HepG2 (cell line): ENCODE measurements around the gene MAGI1. TPM values are rescaled to one million over a fixed set of nuclear protein-coding genes. Genes with fewer than 3 reads are reported as not detected.

Experiments
- CC2D1A ChIP-seq: sonication (generic); formaldehyde crosslinking; IDR thresholded peaks from 2 replicates; pipeline ENCODE4 v1.8.1; 2023; ENCODE audit warnings: mild to moderate bottlenecking, missing genetic modification reagents
- HNF4A ChIP-seq: sonication (generic); formaldehyde crosslinking; IDR thresholded peaks from 2 replicates; pipeline ENCODE4 v1.4.0; 2020; ENCODE audit warnings: missing genetic modification reagents
- KAT7 ChIP-seq: IDR thresholded peaks from 2 replicates; pipeline ENCODE4 v1.6.1; 2018; ENCODE audit warnings: borderline replicate concordance, missing compliant biosample characterization
- PAF1 ChIP-seq: IDR thresholded peaks from 2 replicates; pipeline ENCODE4 v1.6.1; 2016; ENCODE audit warnings: missing genetic modification reagents, missing compliant biosample characterization
- RARA ChIP-seq: IDR thresholded peaks from 2 replicates; pipeline ENCODE4 v1.6.1; 2016; ENCODE audit warnings: missing genetic modification reagents, missing compliant biosample characterization
- TCF7L2 ChIP-seq: IDR thresholded peaks from 2 replicates; pipeline ENCODE4 v1.6.1; 2011; ENCODE audit warnings: mild to moderate bottlenecking, low read depth, low read length, moderate library complexity
- ZFY ChIP-seq: sonication (generic); formaldehyde crosslinking; IDR thresholded peaks from 2 replicates; pipeline ENCODE4 v1.4.0; 2020; ENCODE audit warnings: missing genetic modification reagents
- ZNF17 ChIP-seq: sonication (generic); formaldehyde crosslinking; IDR thresholded peaks from 2 replicates; pipeline ENCODE4 v1.5.0; 2020; ENCODE audit warnings: mild to moderate bottlenecking, missing genetic modification reagents
- ZNF547 ChIP-seq: sonication (generic); formaldehyde crosslinking; IDR thresholded peaks from 2 replicates; pipeline ENCODE4 v1.5.1; 2020; ENCODE audit warnings: mild to moderate bottlenecking, missing genetic modification reagents
- polyA plus RNA-seq, 8 experiments: library from polyadenylated mRNA; depleted of rRNA in 3 of 8; stranded (reverse) in 7 of 8; unstranded in 1 of 8; fragments of >200 nt; fragmentation: Illumina TruSeq in 4 of 8; extraction: Trizol in 4 of 8; gene quantifications; 2 replicates each; pipeline versions ENCODE4 v1.2.1 to v1.2.3, GENCODE V29; 2011 to 2016; ENCODE audit warnings: low read depth in 4 of 8, missing spikeins in 1 of 8, mixed read lengths in 1 of 8; ENCODE audit not compliant: insufficient read depth in 1 of 8
- total RNA-seq, 5 experiments: library from RNA; depleted of rRNA; stranded (reverse); fragments of >200 nt; fragmentation: Illumina TruSeq; extraction: Trizol; gene quantifications; 2 replicates each; pipeline ENCODE4 v1.2.3, GENCODE V29; 2016; ENCODE audit warnings: low read depth in 1 of 5
- TF ChIP-seq, protein P1 (sequence below): sonication (generic); formaldehyde crosslinking; IDR thresholded peaks from 2 replicates; pipeline ENCODE4 v1.4.0; 2020; ENCODE audit warnings: missing genetic modification reagents
- TF ChIP-seq, protein P2 (sequence below): sonication (generic); formaldehyde crosslinking; IDR thresholded peaks from 2 replicates; pipeline ENCODE4 v1.4.0; 2020; ENCODE audit warnings: mild to moderate bottlenecking, missing genetic modification reagents, borderline replicate concordance
- TF ChIP-seq, protein P3 (sequence below), 2 experiments: IDR thresholded peaks; 2 replicates each; pipeline ENCODE4 v1.6.1; 2011 to 2012; ENCODE audit warnings: low read length in 2 of 2, borderline replicate concordance in 1 of 2, low read depth in 1 of 2, mild to moderate bottlenecking in 1 of 2, moderate library complexity in 1 of 2
- TF ChIP-seq, protein P4 (sequence below): sonication (generic); formaldehyde crosslinking; IDR thresholded peaks from 2 replicates; pipeline ENCODE4 v1.4.0; 2020; ENCODE audit warnings: missing genetic modification reagents

The MAGI1 gene
- total and polyA plus RNA-seq, 2 of the 13 experiments (the other 11 are each of a cell fraction or from before 2014, with no cell fraction given) = 22.2 to 26.0 TPM

DNA sequence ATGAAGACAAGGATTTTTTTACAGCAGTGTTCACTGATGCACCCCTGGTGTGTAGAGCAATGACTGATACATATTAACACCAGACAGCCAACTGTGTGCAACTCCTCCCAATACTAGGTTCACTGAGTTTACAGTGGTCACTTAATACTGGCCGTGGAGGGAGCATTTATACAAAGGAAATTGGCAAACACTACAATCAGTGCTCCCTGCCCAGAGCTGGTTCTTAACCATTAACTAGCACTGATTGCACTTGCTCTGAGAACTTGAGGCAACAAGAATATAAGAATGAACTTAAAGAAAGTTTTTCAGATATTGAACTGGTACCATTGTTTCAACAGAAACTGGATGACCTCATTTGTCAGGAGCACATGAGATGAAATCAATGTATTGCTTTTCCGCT is 110.6 kb downstream of the MAGI1 start (continued):
- TF ChIP-seq PAF1 (CRISPR knock-in tag) (no peak), CC2D1A (CRISPR knock-in tag) (no peak), TCF7L2 (no peak), ZNF547 (no peak), ZNF17 (CRISPR knock-in tag) (no peak), ZFY (CRISPR knock-in tag) (no peak), KAT7 (no peak), HNF4A (no peak), RARA (CRISPR knock-in tag) (no peak)
- TF ChIP-seq, protein P1, sequence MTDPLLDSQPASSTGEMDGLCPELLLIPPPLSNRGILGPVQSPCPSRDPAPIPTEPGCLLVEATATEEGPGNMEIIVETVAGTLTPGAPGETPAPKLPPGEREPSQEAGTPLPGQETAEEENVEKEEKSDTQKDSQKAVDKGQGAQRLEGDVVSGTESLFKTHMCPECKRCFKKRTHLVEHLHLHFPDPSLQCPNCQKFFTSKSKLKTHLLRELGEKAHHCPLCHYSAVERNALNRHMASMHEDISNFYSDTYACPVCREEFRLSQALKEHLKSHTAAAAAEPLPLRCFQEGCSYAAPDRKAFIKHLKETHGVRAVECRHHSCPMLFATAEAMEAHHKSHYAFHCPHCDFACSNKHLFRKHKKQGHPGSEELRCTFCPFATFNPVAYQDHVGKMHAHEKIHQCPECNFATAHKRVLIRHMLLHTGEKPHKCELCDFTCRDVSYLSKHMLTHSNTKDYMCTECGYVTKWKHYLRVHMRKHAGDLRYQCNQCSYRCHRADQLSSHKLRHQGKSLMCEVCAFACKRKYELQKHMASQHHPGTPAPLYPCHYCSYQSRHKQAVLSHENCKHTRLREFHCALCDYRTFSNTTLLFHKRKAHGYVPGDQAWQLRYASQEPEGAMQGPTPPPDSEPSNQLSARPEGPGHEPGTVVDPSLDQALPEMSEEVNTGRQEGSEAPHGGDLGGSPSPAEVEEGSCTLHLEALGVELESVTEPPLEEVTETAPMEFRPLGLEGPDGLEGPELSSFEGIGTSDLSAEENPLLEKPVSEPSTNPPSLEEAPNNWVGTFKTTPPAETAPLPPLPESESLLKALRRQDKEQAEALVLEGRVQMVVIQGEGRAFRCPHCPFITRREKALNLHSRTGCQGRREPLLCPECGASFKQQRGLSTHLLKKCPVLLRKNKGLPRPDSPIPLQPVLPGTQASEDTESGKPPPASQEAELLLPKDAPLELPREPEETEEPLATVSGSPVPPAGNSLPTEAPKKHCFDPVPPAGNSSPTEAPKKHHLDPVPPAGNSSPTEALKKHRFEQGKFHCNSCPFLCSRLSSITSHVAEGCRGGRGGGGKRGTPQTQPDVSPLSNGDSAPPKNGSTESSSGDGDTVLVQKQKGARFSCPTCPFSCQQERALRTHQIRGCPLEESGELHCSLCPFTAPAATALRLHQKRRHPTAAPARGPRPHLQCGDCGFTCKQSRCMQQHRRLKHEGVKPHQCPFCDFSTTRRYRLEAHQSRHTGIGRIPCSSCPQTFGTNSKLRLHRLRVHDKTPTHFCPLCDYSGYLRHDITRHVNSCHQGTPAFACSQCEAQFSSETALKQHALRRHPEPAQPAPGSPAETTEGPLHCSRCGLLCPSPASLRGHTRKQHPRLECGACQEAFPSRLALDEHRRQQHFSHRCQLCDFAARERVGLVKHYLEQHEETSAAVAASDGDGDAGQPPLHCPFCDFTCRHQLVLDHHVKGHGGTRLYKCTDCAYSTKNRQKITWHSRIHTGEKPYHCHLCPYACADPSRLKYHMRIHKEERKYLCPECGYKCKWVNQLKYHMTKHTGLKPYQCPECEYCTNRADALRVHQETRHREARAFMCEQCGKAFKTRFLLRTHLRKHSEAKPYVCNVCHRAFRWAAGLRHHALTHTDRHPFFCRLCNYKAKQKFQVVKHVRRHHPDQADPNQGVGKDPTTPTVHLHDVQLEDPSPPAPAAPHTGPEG (CRISPR knock-in tag) = no peak
- TF ChIP-seq, protein P2, sequence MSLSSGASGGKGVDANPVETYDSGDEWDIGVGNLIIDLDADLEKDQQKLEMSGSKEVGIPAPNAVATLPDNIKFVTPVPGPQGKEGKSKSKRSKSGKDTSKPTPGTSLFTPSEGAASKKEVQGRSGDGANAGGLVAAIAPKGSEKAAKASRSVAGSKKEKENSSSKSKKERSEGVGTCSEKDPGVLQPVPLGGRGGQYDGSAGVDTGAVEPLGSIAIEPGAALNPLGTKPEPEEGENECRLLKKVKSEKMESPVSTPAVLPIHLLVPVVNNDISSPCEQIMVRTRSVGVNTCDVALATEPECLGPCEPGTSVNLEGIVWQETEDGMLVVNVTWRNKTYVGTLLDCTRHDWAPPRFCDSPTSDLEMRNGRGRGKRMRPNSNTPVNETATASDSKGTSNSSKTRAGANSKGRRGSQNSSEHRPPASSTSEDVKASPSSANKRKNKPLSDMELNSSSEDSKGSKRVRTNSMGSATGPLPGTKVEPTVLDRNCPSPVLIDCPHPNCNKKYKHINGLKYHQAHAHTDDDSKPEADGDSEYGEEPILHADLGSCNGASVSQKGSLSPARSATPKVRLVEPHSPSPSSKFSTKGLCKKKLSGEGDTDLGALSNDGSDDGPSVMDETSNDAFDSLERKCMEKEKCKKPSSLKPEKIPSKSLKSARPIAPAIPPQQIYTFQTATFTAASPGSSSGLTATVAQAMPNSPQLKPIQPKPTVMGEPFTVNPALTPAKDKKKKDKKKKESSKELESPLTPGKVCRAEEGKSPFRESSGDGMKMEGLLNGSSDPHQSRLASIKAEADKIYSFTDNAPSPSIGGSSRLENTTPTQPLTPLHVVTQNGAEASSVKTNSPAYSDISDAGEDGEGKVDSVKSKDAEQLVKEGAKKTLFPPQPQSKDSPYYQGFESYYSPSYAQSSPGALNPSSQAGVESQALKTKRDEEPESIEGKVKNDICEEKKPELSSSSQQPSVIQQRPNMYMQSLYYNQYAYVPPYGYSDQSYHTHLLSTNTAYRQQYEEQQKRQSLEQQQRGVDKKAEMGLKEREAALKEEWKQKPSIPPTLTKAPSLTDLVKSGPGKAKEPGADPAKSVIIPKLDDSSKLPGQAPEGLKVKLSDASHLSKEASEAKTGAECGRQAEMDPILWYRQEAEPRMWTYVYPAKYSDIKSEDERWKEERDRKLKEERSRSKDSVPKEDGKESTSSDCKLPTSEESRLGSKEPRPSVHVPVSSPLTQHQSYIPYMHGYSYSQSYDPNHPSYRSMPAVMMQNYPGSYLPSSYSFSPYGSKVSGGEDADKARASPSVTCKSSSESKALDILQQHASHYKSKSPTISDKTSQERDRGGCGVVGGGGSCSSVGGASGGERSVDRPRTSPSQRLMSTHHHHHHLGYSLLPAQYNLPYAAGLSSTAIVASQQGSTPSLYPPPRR (CRISPR knock-in tag) = peak; percentile 13; the same call in 1 of the 2 replicates
- TF ChIP-seq, protein P3, sequence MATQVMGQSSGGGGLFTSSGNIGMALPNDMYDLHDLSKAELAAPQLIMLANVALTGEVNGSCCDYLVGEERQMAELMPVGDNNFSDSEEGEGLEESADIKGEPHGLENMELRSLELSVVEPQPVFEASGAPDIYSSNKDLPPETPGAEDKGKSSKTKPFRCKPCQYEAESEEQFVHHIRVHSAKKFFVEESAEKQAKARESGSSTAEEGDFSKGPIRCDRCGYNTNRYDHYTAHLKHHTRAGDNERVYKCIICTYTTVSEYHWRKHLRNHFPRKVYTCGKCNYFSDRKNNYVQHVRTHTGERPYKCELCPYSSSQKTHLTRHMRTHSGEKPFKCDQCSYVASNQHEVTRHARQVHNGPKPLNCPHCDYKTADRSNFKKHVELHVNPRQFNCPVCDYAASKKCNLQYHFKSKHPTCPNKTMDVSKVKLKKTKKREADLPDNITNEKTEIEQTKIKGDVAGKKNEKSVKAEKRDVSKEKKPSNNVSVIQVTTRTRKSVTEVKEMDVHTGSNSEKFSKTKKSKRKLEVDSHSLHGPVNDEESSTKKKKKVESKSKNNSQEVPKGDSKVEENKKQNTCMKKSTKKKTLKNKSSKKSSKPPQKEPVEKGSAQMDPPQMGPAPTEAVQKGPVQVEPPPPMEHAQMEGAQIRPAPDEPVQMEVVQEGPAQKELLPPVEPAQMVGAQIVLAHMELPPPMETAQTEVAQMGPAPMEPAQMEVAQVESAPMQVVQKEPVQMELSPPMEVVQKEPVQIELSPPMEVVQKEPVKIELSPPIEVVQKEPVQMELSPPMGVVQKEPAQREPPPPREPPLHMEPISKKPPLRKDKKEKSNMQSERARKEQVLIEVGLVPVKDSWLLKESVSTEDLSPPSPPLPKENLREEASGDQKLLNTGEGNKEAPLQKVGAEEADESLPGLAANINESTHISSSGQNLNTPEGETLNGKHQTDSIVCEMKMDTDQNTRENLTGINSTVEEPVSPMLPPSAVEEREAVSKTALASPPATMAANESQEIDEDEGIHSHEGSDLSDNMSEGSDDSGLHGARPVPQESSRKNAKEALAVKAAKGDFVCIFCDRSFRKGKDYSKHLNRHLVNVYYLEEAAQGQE (IDR thresholded peaks at IDR 0.05; ENCODE audit: borderline replicate concordance in 1 of 2, low read depth in 1 of 2, low read length in 2 of 2) = no peak
- TF ChIP-seq, protein P4, sequence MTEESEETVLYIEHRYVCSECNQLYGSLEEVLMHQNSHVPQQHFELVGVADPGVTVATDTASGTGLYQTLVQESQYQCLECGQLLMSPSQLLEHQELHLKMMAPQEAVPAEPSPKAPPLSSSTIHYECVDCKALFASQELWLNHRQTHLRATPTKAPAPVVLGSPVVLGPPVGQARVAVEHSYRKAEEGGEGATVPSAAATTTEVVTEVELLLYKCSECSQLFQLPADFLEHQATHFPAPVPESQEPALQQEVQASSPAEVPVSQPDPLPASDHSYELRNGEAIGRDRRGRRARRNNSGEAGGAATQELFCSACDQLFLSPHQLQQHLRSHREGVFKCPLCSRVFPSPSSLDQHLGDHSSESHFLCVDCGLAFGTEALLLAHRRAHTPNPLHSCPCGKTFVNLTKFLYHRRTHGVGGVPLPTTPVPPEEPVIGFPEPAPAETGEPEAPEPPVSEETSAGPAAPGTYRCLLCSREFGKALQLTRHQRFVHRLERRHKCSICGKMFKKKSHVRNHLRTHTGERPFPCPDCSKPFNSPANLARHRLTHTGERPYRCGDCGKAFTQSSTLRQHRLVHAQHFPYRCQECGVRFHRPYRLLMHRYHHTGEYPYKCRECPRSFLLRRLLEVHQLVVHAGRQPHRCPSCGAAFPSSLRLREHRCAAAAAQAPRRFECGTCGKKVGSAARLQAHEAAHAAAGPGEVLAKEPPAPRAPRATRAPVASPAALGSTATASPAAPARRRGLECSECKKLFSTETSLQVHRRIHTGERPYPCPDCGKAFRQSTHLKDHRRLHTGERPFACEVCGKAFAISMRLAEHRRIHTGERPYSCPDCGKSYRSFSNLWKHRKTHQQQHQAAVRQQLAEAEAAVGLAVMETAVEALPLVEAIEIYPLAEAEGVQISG = no peak
